ENCODE results near the gene ANXA11.

- TF ChIP-seq CTCF (IDR thresholded peaks at IDR 0.05) (no peak), POLR2A (IDR thresholded peaks at IDR 0.05) (no peak)
Measured at GRCh38 chr10:80150172-80150571, 55.2 kb downstream of the ANXA11 start.
